Fibroblast of villous mesenchyme (primary cell): Measurements from ENCODE around the gene PIM2. TPM values are rescaled to one million over a fixed set of nuclear protein-coding genes. Genes with fewer than 3 reads are reported as not detected.
"Not testable (repeated sequence)": the region's sequence is repeated elsewhere in the genome, so short reads cannot be mapped to it uniquely, and the experiment has no call there.

ENCODE experiments used
- DNase-seq: peaks from one replicate; pipeline ENCODE4 v3.0.0-alpha.2; 2010; ENCODE audit warnings: low read depth
- H3K4me3 ChIP-seq: 2 replicates; pipeline ENCODE4 v1.5.1; 2011; ENCODE audit warnings: low read depth, mild to moderate bottlenecking, low read length
- CTCF ChIP-seq: IDR thresholded peaks from 2 replicates; pipeline ENCODE4 v1.5.1; 2012; ENCODE audit warnings: low read depth, mild to moderate bottlenecking, low read length; ENCODE audit not compliant: insufficient read depth
- small RNA-seq: library from RNA; depleted of rRNA; stranded (forward); fragments of <200 nt; gene quantifications from one replicate; pipeline ENCODE3, GENCODE V24; 2012
- total RNA-seq: library from RNA; depleted of rRNA; stranded (reverse); fragments of >200 nt; gene quantifications from 2 replicates; pipeline ENCODE4 v1.2.3, GENCODE V29; 2012

The PIM2 gene
- total RNA-seq, 1 donor = 12.5 TPM

- no peak for TF ChIP-seq CTCF
- no peak overlapping the region for H3K4me3 ChIP-seq
- DNase-seq = no peak
Measured at GRCh38 chrX:48883729-48884128, 35.1 kb downstream of the PIM2 start.

GRCh38 chrX:48876944-48877343 lies 41.9 kb downstream of the PIM2 start:
- DNase-seq, H3K4me3 ChIP-seq: not testable (repeated sequence)

GRCh38 chrX:48872017-48872416 lies 46.8 kb downstream of the PIM2 start:
- H3K4me3 ChIP-seq, DNase-seq: not testable (repeated sequence)

GRCh38 chrX:48864210-48864609 lies 54.6 kb downstream of the PIM2 start:
- H3K4me3 ChIP-seq = no peak overlapping the region
- peak; percentile 84 for DNase-seq
- TF ChIP-seq CTCF = no peak

Small RNA genes lying within 50 kb of the gene (small RNA-seq; reads per million reads assigned to genes)
- not detected for gene RNU6-722P

Other genes with a start within 250 kb of the PIM2 start
- under 0.01 TPM in 1 of 2 replicates, not detected in the other for gene WAS, start 235.2 kb downstream of the PIM2 start, total RNA-seq
- gene SUV39H1, start 222.3 kb downstream of the PIM2 start, total RNA-seq = 4.8 and 5.6 TPM in 2 replicates
- not detected in 2 replicates for gene GLOD5, start 157.3 kb downstream of the PIM2 start, total RNA-seq
- gene GATA1, start 132.4 kb downstream of the PIM2 start, total RNA-seq = not detected in 2 replicates
- gene HDAC6, start 117.0 kb downstream of the PIM2 start, total RNA-seq = 22.5 and 29.4 TPM in 2 replicates
- gene ERAS, start 92.5 kb downstream of the PIM2 start, total RNA-seq = not detected in 2 replicates
- 0.32 TPM in 1 of 2 replicates, not detected in the other for gene PCSK1N, start 83.4 kb downstream of the PIM2 start, total RNA-seq
- gene TIMM17B, start 21.3 kb downstream of the PIM2 start, total RNA-seq = 39.3 and 47.7 TPM in 2 replicates
- gene PQBP1, start 21.1 kb downstream of the PIM2 start, total RNA-seq = 27.2 and 38.3 TPM in 2 replicates
- gene SLC35A2, start 7.4 kb downstream of the PIM2 start, total RNA-seq = 17.1 and 25.5 TPM in 2 replicates
- gene OTUD5, start 38.6 kb upstream of the PIM2 start, total RNA-seq = 24.2 and 28.5 TPM in 2 replicates
- 0.32 and 2.6 TPM in 2 replicates for gene KCND1, start 52.8 kb upstream of the PIM2 start, total RNA-seq
- gene GRIPAP1, start 83.2 kb upstream of the PIM2 start, total RNA-seq = 14.2 and 14.5 TPM in 2 replicates
- 37.1 and 45.1 TPM in 2 replicates for gene TFE3, start 124.3 kb upstream of the PIM2 start, total RNA-seq
- 0.86 and 0.97 TPM in 2 replicates for gene CCDC120, start 140.0 kb upstream of the PIM2 start, total RNA-seq
- gene PRAF2, start 155.0 kb upstream of the PIM2 start, total RNA-seq = 12.6 and 15.1 TPM in 2 replicates
- gene WDR45, start 160.9 kb upstream of the PIM2 start, total RNA-seq = 46.6 and 56.0 TPM in 2 replicates
- gene GPKOW, start 204.7 kb upstream of the PIM2 start, total RNA-seq = 13.0 and 15.5 TPM in 2 replicates
- 1.9 and 2.2 TPM in 2 replicates for gene MAGIX, start 243.7 kb upstream of the PIM2 start, total RNA-seq